HepG2 (cell line): ENCODE results near the gene PTX4. TPM values are rescaled to one million over a fixed set of nuclear protein-coding genes. Genes with fewer than 3 reads are reported as not detected.

ENCODE experiments used
- ATAC-seq: fragments of 200-7000 bp; cut with Tn5 transposase; 3 replicates; pipeline ENCODE4 v1.9.1; 2020; ENCODE audit warnings: mild to moderate bottlenecking, moderate library complexity
- BruUV-seq: library from RNA; stranded (reverse); fragments of 400-500 nt; replicated peaks from 2 replicates; lab custom pipeline; 2021; lab: Mats Ljungman, UMichigan
- CTCF ChIA-PET: fragments of 300-600 bp; formaldehyde crosslinking; extraction: SDS; loops from one replicate; lab custom pipeline; 2021; ENCODE audit warnings: low total read pairs, inconsistent platforms, low intra/inter-chr PET ratio; lab: Yijun Ruan, JAX
- POLR2A ChIA-PET: fragments of 350-600 bp; sonication (Branson Sonifier 250); formaldehyde crosslinking; loops from one replicate; lab custom pipeline; 2020; ENCODE audit warnings: antibody characterized with exemption, inconsistent platforms; lab: Yijun Ruan, JAX
- DNase-seq: peaks from one replicate; pipeline ENCODE4 v3.0.0-alpha.2; 2015; ENCODE audit warnings: low spot score
- FAIRE-seq: peaks from 3 replicates; lab custom pipeline; 2011; peaks lifted over from hg19 to GRCh38; lab: Jason Lieb, UNC
- H2AFZ ChIP-seq: one replicate; pipeline ENCODE4 v1.6.1; 2011; ENCODE audit warnings: low read length, inconsistent platforms
- H3K27ac ChIP-seq: fragments of 300-600 bp; 3 replicates; pipeline ENCODE4 v1.8.0; 2011; ENCODE audit warnings: mixed run types, mild to moderate bottlenecking, mixed read lengths, low read length, inconsistent platforms; ENCODE audit not compliant: insufficient read depth; ENCODE audit errors: extremely low read length
- H3K27me3 ChIP-seq, 2 experiments: fragments of 200-600 bp in 1 of 2; 2 replicates in 1 of 2; 3 replicates in 1 of 2; pipeline versions ENCODE4 v1.6.0 to v1.8.0; 2011; ENCODE audit warnings: low read length in 2 of 2, mild to moderate bottlenecking in 2 of 2, moderate library complexity in 2 of 2, inconsistent platforms in 1 of 2; ENCODE audit not compliant: insufficient read depth in 2 of 2, control insufficient read depth in 1 of 2
- H3K36me3 ChIP-seq, 2 experiments: fragments of 200-600 bp in 1 of 2; replicated peaks in 1 of 2; 2 replicates in 1 of 2; 3 replicates in 1 of 2; pipeline versions ENCODE4 v1.5.1 to v1.8.0; 2011; ENCODE audit warnings: low read length in 2 of 2, inconsistent platforms in 1 of 2; ENCODE audit not compliant: insufficient read depth in 2 of 2, control insufficient read depth in 1 of 2
- H3K4me1 ChIP-seq: 2 replicates; pipeline ENCODE4 v1.5.1; 2012; ENCODE audit warnings: low read length, inconsistent platforms; ENCODE audit not compliant: insufficient read depth
- H3K4me2 ChIP-seq: 2 replicates; pipeline ENCODE4 v1.6.0; 2011; ENCODE audit warnings: low read depth, low read length, inconsistent platforms
- H3K4me3 ChIP-seq, 3 experiments: fragments of 200-600 bp in 1 of 3; sonication (generic), shearing (Covaris generic) in 1 of 3; replicated peaks in 1 of 3; 2 replicates each; pipeline ENCODE4 v1.5.1; 2011 to 2016; ENCODE audit warnings: low read length in 3 of 3, inconsistent platforms in 2 of 3, low read depth in 2 of 3, mild to moderate bottlenecking in 2 of 3, control low read depth in 1 of 3, mixed read lengths in 1 of 3; ENCODE audit not compliant: insufficient read depth in 1 of 3
- H3K79me2 ChIP-seq: one replicate; pipeline ENCODE4 v1.6.1; 2011; ENCODE audit warnings: low read length, inconsistent platforms; ENCODE audit not compliant: insufficient read depth
- H3K9ac ChIP-seq: 2 replicates; pipeline ENCODE4 v1.6.0; 2011; ENCODE audit warnings: mild to moderate bottlenecking, low read depth, low read length, inconsistent platforms; ENCODE audit not compliant: insufficient read depth
- H3K9me3 ChIP-seq: 2 replicates; pipeline ENCODE4 v1.5.1; 2012; ENCODE audit warnings: mild to moderate bottlenecking, low read length
- H4K20me1 ChIP-seq: 2 replicates; pipeline ENCODE4 v1.6.0; 2011; ENCODE audit warnings: inconsistent platforms, mild to moderate bottlenecking, low read length, moderate library complexity; ENCODE audit not compliant: insufficient read depth
- ESRRA ChIP-seq: sonication (generic); formaldehyde crosslinking; IDR thresholded peaks from 2 replicates; pipeline ENCODE4 v1.5.1; 2020; ENCODE audit warnings: mild to moderate bottlenecking, low read depth, missing genetic modification reagents
- GABPB1 ChIP-seq: IDR thresholded peaks from 2 replicates; pipeline ENCODE4 v1.6.1; 2016; ENCODE audit warnings: mild to moderate bottlenecking, missing genetic modification reagents, moderate library complexity, missing compliant biosample characterization
- LCORL ChIP-seq, 2 experiments: fragments of 450-650 bp in 1 of 2; sonication (generic) in 1 of 2; formaldehyde crosslinking in 1 of 2; IDR thresholded peaks; 2 replicates each; pipeline versions ENCODE4 v1.5.0 to v1.6.1; 2017 to 2020; ENCODE audit warnings: antibody characterized with exemption in 1 of 2, missing genetic modification reagents in 1 of 2
- NBN ChIP-seq: fragments of 450-650 bp; conservative IDR thresholded peaks from 2 replicates; pipeline ENCODE4 v1.6.1; 2017
- SSRP1 ChIP-seq: IDR thresholded peaks from 2 replicates; pipeline ENCODE4 v1.6.1; 2016; ENCODE audit warnings: control low read depth
- ZFYVE20 ChIP-seq: sonication (generic); formaldehyde crosslinking; IDR thresholded peaks from 2 replicates; pipeline ENCODE4 v1.8.0; 2023; ENCODE audit warnings: low read depth, mild to moderate bottlenecking, moderate library complexity, missing genetic modification reagents, borderline replicate concordance
- ZNF17 ChIP-seq: sonication (generic); formaldehyde crosslinking; IDR thresholded peaks from 2 replicates; pipeline ENCODE4 v1.5.0; 2020; ENCODE audit warnings: mild to moderate bottlenecking, missing genetic modification reagents
- ZNF549 ChIP-seq: sonication (generic); formaldehyde crosslinking; IDR thresholded peaks from 2 replicates; pipeline ENCODE4 v1.5.0; 2020; ENCODE audit warnings: missing genetic modification reagents
- WGBS: methylation state at CpG from one replicate; pipeline ENCODE4 v1.1.6; 2017; ENCODE audit warnings: low lambda C conversion rate; 5-methylcytosine and 5-hydroxymethylcytosine counted together
- in situ Hi-C: cut with HindIII; loops from 2 replicates; pipeline ENCODE4 v1.10.0; 2017; ENCODE audit warnings: low pct_unique_long_range_greater_than_20kb; ENCODE audit not compliant: extremely low pct_ligation_motif_present
- intact Hi-C: fragments of 100-400 bp; cut with micrococcal nuclease; formaldehyde crosslinking; loops from one replicate; pipeline ENCODE4 v1.10.0; 2022; ENCODE audit not compliant: unreplicated experiment
- polyA plus RNA-seq, 8 experiments: library from polyadenylated mRNA; depleted of rRNA in 3 of 8; stranded (reverse) in 7 of 8; unstranded in 1 of 8; fragments of >200 nt; fragmentation: Illumina TruSeq in 4 of 8; extraction: Trizol in 4 of 8; gene quantifications; 2 replicates each; pipeline versions ENCODE4 v1.2.1 to v1.2.3, GENCODE V29; 2011 to 2016; ENCODE audit warnings: low read depth in 4 of 8, missing spikeins in 1 of 8, mixed read lengths in 1 of 8; ENCODE audit not compliant: insufficient read depth in 1 of 8
- total RNA-seq, 5 experiments: library from RNA; depleted of rRNA; stranded (reverse); fragments of >200 nt; fragmentation: Illumina TruSeq; extraction: Trizol; gene quantifications; 2 replicates each; pipeline ENCODE4 v1.2.3, GENCODE V29; 2016; ENCODE audit warnings: low read depth in 1 of 5
- TF ChIP-seq, protein P1 (sequence below): IDR thresholded peaks from 2 replicates; pipeline ENCODE4 v1.6.1; 2016

The PTX4 gene
- total and polyA plus RNA-seq, 2 of the 13 experiments (the other 11 are each of a cell fraction or from before 2014, with no cell fraction given): 0.04 TPM; not detected in 1

DNA sequence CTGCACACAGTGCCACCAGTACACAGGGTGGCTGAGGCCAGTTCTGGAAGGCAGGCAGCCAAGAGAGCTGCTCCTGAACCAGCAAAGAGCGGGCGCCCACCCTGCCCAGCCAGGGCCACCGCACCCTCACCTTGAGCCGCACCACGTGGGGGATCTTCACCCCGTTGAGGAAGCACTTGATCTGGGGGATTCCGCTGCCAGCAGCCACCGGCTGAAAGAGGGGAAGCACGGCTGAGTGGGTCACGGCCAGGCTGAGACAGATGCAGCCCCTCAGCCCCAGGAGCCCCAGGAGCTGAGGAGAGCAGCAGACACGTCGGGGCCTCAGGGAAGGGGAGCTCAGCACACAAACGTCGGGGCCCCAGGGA lies 29.8 kb downstream of the PTX4 start:
- in situ Hi-C loops (no loop called here), intact Hi-C loops (no loop called here)
- peaks cover 14 to 26% of the 10 kb centered on the region in 2 experiments; a peak in 3 of 5 replicates for H3K36me3 ChIP-seq
- no peaks in the 10 kb centered on the region for H4K20me1 ChIP-seq
- FAIRE-seq: no peak
- H3K9ac ChIP-seq: no peak overlapping the region
- no peak for DNase-seq
- BruUV-seq: no TSS peak
- ChIA-PET POLR2A (no interaction called here), CTCF (no interaction called here)
- no peak overlapping the region for H2AFZ ChIP-seq
- no peak overlapping the region for H3K4me2 ChIP-seq
- no peaks in the 10 kb centered on the region for H3K9me3 ChIP-seq
- no peak overlapping the region for H3K27ac ChIP-seq
- H3K27me3 ChIP-seq: no peaks in the 10 kb centered on the region
- no peak for ATAC-seq
- H3K4me3 ChIP-seq: no peak overlapping the region
- no peaks in the 10 kb centered on the region for H3K79me2 ChIP-seq
- H3K4me1 ChIP-seq: no peaks in the 10 kb centered on the region
- WGBS: 100% methylated on average over 4 of the region's 14 CpGs
- TF ChIP-seq ZNF17: no peak
- no peak for TF ChIP-seq ZFYVE20 (CRISPR knock-in tag)
- TF ChIP-seq LCORL (IDR thresholded peaks at IDR 0.05): no peak
- no peak for TF ChIP-seq LCORL (CRISPR knock-in tag; IDR thresholded peaks at IDR 0.05)
- no peak for TF ChIP-seq ESRRA (CRISPR knock-in tag)
- TF ChIP-seq, protein P1, sequence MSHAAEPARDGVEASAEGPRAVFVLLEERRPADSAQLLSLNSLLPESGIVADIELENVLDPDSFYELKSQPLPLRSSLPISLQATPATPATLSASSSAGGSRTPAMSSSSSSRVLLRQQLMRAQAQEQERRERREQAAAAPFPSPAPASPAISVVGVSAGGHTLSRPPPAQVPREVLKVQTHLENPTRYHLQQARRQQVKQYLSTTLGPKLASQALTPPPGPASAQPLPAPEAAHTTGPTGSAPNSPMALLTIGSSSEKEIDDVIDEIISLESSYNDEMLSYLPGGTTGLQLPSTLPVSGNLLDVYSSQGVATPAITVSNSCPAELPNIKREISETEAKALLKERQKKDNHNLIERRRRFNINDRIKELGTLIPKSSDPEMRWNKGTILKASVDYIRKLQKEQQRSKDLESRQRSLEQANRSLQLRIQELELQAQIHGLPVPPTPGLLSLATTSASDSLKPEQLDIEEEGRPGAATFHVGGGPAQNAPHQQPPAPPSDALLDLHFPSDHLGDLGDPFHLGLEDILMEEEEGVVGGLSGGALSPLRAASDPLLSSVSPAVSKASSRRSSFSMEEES (CRISPR knock-in tag): no peak
- no peak for TF ChIP-seq GABPB1 (CRISPR knock-in tag)
- TF ChIP-seq NBN: no peak
- TF ChIP-seq ZNF549 (CRISPR knock-in tag): no peak
- no peak for TF ChIP-seq SSRP1 (CRISPR knock-in tag)
